Endothelial cell of hepatic sinusoid (primary cell): Measurements from ENCODE around the gene CDC42SE1.

Source experiments
- in situ Hi-C: cut with HindIII; loops from 2 replicates; pipeline ENCODE4 v1.10.0; 2017; ENCODE audit warnings: low sequenced_read_pairs

CDC42SE1 gene, protein sequence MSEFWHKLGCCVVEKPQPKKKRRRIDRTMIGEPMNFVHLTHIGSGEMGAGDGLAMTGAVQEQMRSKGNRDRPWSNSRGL

DNA sequence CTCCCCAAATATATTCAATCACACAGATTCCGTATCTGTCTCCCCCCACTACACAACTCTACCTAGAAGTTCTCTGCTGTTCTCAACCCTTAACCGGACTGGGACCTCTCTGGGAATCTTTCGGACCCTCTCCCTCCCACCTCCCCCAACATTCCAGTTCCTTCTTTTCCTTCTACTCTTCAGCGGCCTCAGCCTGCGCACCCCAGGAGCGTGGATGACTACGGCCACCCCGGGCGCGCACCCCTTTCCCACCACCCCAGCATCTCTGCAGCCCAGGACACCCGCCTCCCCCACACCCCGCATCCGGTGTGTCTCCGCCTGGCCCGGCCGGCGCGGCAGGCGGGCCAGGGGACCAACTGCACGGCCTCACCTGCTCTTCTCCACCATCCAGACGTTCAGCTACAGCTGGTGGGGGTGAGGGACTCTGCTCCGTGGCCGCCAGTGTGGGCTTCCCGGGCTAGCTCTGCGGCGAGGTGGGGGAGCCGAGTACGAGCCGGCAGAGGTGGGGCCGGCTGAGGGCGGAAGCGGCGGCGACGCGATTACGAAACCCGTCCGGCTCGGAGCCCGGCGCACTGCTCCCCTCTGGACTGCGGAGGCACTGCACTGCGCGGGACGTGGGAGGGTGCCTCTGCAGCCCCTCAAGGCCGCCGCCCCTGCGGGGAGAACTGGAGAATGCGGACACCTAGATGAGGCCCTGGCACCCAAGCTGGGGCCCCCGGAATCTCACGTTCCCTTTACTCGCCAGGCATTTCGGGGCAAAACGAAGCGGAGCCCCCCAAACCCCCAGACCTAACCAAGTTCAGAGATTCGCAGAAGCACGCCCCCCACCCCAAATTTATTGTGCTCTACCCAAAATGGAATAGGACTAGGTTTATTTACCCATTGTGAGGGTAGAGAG, at the start of gene CDC42SE1:
Gene CDC42SE1 (minus strand): TSS at position 514 of the 898 bp plus-strand sequence. CDS start 3,892 bp downstream, outside the sequence.
- in situ Hi-C loops: no loop called here

DNA sequence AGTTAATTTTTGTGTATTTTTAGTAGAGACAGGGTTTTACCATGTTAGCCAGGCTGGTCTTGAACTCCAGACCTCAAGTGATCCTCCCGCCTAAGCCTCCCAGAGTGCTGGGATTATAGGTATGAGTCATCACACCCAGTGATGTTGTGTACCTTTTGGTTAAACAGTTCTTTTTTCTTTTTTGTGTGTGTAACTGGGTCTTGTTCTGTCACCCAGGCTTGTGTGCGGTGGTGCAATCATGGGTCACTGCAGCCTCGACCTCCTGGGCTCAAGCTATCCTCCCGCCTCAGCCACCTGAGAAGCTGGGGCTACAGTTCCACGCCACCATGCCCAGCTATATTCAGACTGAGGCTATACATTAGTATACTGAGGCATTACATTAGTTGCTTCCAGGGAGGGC, 48.9 kb upstream of the CDC42SE1 start:
- in situ Hi-C loops: no loop called here

DNA sequence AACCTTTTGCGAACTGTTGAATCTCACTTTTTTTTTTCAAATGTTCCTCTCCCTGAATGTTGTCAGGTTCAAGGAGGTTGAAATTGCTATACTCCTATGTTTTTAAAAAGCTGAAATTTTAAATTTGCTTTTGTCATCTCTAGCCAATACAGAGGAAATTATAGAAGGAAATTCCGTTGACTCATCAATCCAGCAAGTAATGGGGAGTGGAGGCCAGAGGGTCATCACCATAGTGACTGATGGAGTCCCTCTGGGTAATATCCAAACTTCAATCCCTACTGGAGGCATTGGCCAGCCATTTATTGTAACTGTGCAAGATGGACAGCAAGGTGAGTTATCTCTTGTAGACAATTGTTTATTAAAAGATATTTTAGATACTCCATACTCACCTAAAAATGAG, 47.5 kb upstream of the CDC42SE1 start:
- in situ Hi-C loops: no loop called here

DNA sequence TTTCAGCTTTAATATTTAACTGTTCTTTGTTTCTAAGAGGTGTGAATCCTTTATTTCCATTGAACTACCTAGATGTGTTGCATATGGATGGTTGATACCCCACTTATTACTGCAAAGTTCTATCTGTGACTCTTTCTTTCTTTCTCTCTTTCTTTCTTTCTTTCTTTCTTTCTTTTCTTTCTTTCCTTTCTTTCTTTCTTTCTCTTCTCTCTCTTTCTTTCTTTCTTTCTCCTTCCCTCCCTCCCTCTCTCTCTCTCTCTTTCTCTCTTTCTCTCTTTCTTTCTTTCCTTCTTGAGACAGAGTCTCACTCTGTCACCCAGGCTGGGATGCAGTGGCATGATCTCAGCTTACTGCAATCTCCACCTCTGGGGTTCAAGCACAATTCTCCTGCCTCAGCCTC, 45.2 kb upstream of the CDC42SE1 start:
- in situ Hi-C loops: no loop called here

DNA sequence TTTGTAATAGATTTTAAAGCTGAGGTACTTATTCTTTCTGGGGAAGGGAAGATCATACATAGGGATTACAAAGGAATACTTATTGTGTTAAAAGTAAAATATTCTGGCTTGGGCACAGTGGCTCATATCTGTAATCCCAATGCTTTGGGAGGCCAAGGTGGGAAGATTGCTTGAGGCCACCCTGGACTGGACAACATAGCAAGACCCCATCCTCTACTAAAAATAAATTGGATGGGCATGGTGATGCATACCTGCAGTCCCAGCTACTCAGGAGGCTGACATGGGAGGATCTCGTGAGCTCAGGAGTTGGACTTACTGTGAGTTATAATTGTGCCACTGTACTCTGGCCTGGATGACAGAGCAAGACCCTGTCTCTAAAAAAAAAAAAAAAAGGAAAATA, 38.7 kb upstream of the CDC42SE1 start:
- in situ Hi-C loops: loop anchor here (10.0 kb wide), 1 partner anchor 57 kb away; the partner anchor contains the start of gene TNFAIP8L2

DNA sequence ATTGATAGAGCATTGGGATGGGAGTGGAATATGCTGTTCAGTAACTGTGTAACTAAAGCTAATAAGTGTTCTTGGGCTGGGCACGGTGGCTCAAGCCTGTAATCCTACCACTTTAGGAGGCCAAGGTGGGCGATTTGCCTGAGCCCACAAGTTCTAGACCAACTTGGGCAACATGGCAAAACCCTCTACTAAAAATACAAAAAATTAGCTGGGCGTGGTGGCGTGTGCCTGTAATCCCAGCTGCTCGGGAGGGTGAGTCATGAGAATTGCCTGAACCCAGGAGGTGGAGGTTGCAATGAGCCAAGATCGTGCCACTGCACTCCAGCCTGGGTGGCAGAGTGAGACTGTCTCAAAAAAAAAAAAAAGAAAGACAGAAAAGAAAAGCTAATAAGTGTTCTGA, 38.0 kb upstream of the CDC42SE1 start:
- in situ Hi-C loops: loop anchor here (10.0 kb wide), 1 partner anchor 57 kb away; the partner anchor contains the start of gene TNFAIP8L2

DNA sequence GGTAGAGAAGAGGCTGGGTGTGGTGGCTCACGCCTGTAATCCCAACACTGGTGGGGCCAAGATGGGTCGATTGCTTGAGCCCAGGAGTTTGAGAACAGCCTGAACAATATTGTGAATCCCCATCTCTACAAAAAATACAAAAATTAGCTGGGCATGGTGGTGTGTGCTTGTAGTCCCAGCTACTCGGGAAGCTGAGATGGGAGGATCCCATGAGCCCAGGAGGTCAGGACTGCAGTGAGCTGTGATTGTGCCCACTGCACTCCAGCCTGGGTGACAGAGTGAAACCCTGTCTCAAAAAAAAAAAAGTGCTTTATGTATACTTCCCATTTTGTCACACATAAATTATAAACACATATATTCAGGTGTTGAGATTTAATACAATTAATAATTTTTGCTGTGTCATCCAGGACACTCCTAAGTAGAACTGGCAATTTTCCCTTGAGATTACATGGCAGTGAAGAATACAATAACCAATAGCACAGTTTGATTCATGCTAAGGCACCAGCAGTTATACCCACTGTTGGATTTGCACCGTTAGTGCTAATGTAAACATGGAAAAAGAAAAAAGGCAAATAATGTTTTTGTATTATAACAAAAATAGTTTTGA, 26.6 kb upstream of the CDC42SE1 start:
- in situ Hi-C loops: no loop called here

DNA sequence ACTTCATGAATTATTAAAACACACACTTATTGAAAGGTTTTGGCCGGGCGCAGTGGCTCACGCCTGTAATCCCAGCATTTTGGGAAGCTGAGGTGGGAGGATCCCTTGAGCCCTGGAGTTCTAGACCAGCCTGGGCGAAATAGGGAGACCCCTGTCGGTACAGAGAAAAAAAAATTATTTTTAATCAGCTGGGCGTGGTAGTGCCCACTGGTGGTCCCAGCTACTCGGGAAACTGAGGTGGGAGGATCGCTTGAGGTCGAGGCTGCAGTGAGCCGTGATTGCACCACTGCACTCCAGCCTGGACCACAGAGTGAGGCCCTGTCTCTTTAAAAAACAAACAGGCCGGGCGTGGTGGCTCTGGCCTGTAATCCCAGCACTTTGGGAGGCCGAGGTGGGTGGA, 12.8 kb upstream of the CDC42SE1 start:
- in situ Hi-C loops: no loop called here

DNA sequence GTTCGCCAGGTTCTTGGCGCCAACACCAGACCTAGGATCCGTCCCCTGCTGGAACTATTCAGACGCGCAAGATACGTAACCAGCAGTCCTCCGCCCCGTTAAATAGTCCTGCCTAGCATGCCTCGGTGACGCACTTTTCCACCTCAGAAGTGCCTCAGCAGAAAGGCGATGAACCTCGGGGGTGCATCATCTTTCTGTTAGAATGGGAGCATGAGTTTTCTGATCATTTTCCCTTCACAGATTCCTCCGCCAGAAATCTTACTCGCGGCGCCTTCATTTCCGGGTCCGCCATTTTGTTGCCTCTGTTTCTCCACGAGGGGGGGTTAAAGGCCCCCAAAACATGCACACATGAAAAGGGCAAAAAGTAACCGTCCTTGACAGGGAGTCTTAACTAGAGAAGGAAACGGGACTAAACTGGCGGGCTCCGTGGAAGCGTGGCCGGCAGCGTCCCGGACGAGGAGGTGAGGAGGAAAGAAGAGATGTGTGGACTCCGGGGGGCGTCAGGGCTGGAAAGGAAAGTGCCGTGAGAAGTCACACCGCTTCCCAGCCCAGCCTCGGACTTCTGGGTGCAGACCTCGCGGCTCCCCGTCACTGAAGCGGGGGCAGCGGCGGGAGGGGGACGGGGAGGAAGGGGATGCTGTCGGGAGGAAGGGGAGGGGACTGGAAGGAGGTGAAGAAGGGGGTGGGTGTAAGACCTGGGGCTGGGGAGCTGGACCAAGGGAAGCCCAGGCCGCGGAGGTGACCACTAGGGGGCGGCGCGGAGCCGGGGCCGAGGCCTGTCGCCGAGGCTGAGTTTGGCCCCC, 11.3 kb upstream of the CDC42SE1 start, which contains the start of gene GABPB2:
Gene GABPB2 (plus strand): TSS at position 288 of the 803 bp plus-strand sequence. CDS start 17,429 bp downstream, outside the sequence.
- in situ Hi-C loops: no loop called here

DNA sequence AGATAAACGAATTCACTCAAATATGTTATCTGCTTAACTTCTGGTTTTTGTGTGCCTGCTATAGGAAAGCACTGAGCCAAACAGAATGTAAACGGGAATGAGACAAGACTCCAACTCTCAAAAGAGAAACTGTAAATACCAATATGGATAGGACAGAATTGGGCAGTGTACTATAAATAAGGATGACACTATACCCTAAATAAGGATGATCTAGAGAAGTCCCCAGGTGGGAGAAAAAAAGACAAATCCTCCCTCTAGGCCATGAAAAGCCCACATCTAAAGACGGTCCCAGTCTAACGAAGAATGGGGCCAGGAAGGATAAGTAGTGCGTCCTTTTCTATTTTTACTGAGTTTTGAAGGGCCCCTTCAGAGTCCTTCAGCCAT, 9.7 kb upstream of the CDC42SE1 start:
- in situ Hi-C loops: no loop called here

DNA sequence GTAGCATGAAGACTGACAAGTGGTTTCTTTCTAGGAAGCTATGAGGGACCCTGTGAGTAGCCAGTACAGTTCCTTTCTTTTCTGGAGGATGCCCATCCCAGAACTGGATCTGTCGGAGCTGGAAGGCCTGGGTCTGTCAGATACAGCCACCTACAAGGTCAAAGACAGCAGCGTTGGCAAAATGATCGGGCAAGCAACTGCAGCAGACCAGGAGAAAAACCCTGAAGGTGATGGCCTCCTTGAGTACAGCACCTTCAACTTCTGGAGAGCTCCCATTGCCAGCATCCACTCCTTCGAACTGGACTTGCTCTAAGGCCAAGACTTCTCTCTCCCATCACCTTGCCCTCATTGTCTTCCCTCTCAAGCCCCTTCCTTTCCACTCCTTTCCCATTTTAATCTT, 7.8 kb upstream of the CDC42SE1 start:
- in situ Hi-C loops: no loop called here

DNA sequence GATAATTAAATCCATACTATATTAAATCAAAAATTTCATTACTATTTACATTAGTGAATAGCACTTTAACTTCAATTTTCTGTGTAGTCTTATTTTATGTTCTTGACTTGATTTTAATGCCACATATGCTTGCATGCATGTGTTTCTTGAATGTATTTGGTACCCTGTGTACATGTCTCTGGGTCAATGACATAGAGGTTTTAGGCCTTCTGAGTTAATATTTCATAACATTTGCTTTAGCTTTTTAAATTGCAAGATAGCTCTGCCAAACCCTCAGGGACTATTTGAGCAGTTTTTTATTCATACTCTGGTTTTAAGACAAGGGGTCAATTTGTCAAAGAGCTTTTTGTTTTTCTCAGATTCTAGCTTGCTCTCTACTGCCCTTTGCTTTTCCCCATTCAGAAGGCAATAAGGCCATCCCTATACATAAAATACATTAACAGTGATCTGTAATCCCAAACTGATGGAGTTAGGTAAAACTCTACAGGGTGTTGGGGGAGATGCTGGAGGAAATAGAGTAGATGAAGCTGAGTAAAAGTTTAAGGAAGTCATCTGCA, 5.7 kb upstream of the CDC42SE1 start:
- in situ Hi-C loops: no loop called here

DNA sequence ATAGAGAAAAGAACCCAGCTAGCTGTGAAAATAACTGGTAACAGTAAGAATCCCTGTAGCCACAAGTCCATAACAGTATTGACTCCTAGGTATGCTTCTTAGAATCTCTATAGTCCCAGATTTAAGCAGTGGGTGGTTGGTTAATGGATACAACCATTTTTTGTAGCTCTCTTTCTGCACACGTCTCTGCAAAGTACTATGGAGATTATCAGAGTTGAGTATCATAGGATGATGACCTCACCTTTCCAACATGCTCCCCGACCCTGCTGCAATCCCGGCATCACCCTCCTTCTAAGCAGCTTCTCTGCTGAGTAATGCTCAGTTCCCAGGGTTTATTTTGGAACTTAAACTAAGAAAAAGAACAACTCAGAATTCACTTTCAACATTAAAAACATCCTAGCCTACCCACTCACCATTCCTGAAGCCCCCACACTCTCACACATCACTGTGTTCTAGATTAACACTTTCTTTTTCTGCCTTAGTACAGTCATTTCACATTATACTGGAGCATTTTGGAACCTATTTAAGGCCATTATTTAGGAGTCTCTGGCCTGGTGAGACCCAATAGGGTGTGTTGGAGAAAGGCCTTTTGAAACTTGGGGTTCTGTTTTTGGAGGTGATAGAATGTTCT, 3.4 kb upstream of the CDC42SE1 start:
- in situ Hi-C loops: no loop called here

DNA sequence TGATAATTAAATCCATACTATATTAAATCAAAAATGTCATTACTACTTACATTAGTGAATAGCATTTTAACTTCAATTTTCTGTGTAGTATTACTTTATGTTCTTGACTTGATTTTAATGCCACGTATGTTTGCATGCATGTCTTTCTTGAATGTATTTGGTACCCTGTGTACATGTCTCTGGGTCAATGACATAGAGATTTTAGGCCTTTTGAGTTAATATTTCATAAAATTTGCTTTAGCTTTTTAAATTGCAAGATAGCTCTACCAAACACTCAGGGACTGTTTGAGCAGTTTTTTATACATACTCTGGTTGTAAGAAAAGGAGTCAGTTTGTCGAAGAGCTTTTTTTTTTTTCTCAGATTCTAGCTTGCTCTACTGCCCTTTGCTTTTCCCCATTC, 2.3 kb upstream of the CDC42SE1 start:
- in situ Hi-C loops: no loop called here

DNA sequence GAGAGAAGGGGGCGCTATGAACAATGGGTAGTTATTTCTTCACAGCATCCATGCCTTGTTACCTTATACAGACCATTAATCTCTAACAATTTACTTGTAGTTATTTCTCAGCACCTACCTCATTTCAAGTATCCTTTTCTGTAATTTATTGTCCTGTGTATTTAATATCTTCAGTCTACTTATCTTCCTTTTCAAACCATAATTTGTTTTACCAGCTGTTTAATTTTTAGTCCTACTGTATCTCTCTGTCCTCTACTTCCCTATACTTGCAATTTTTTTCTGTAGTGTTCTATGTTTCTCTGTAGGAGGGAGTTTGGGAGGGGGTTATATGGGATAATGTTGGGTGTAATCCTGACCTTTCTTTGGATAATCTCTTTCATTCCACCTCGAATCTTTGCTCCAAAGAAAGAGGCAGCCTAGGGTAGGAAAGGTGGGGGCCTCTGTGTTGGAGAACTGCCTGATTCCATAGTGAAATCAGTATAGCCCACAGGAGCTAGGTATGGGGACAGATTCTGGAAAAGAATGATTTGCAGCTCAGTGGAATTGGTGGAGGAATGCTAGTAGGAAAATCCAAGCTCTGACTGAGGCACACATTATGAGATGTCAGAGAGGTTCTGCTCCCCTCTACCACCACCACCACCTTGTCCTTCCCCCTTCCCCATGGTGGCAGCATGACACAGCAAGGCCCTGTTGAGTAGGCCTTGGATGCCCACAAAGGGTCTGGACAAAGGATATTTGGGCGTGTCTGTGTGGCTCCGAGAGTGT, 1.4 kb upstream of the CDC42SE1 start:
- in situ Hi-C loops: no loop called here

DNA sequence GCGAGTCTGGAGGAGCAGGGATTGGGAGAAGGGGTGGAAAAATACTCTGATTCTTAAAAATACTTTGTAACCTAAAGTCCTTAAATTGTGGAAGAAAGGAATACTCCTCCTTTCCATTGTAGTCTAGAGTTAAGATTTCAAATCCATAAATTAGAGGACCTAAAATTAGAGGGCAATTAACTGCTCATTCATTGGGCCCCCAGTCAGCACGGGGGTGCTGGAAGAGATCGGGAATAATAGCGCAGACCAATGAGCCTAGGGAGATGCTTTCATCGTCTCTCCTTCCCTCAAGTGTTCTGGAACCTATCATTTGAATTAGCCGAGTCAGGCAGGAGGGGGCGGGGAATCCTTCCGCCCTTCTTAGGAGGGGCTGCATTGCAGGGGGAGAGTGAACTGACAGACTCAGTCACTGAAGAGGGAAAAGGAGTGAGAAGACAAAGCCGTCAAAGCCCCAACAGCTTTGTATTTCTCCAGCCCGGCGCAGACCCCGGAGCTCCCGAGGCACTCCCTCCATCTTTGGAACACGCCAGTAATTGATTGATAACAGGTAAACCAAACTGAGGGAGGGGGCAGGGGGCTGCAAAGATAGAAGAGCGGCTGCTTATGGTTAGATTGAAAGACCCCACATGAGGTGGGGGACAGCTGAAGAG, 710 bp upstream of the CDC42SE1 start, which contains the start of gene MLLT11:
Gene MLLT11 (plus strand): TSS at position 391 of the 650 bp plus-strand sequence. CDS start 6,828 bp downstream, outside the sequence.
- in situ Hi-C loops: no loop called here

DNA sequence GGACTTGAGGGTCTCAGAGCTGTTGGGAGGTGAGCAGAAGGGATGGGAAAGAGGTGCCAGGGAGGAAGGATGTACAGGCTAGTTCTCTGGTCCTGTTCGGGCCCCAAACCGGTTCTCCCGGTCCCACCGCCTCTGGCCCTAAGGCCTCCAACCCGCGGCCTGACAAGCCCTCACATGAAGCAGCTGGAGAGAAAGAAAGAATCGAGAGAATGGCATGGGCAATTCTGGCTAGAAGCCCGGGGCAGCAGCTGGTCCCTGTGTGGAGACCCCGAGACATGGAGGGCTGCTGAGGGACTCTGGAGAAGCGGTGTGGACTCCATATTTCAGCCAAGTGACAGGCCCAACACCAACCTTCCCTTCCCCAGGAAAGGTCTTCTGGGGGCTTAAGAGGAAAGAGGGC, 730 bp downstream of the CDC42SE1 start:
- in situ Hi-C loops: no loop called here

DNA sequence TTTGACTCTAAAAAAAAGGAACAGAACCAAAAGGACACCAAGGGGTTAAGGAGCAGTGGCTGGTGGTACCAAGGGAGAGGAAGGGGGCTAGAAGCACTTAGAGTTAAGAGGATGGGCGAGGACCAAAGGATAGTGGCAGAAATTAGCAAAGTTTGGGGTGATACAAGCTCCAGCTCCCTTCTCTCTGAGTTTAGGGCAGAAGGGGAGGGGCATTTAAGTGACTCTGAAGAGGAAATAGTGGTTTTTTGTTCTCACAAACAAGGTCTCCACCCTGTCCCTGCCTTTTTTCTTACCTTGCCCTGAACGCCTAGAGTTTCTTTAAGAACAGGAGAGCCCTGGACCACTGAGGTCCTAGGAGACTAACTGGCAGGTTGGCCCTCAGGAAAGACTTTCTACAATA, 3.3 kb downstream of the CDC42SE1 start:
- in situ Hi-C loops: no loop called here

DNA sequence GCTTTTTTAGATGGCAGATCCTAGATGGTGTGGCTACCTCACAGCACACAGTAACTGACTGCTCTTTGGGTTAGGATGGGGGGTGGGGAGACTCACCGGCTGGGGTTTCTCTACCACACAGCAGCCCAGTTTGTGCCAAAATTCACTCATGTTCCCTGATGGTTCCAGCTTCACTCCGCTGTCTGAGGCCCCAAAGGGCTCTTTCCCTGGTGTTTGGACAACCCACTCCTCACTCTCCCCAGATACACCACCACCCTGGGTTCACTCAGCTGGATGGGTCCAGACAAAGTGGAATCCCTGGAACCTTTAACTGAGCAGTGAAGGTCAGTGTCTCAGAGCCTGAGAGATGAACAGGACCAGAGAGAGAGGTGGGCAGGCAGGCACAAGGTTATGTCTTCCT, 3.8 kb downstream of the CDC42SE1 start:
- in situ Hi-C loops: no loop called here
